H1 (cell line): Measurements from ENCODE around the gene INAFM1.

Source experiments
- CREB1 ChIP-seq: IDR thresholded peaks from 2 replicates; pipeline ENCODE4 v1.6.1; 2012; ENCODE audit warnings: inconsistent platforms
- EP300 ChIP-seq, 2 experiments: IDR thresholded peaks; 1 replicate in 1 of 2; 2 replicates in 1 of 2; pipeline ENCODE4 v1.6.1; 2011 to 2012; ENCODE audit warnings: low read depth in 2 of 2, low read length in 2 of 2, mild to moderate bottlenecking in 2 of 2, borderline replicate concordance in 1 of 2, inconsistent platforms in 1 of 2, moderate library complexity in 1 of 2
- EZH2 ChIP-seq: fragments of 200-600 bp; sonication (generic); IDR thresholded peaks from 2 replicates; pipeline ENCODE4 v1.7.1; 2012; ENCODE audit warnings: low read depth, mild to moderate bottlenecking, moderate library complexity, low read length, inconsistent platforms; ENCODE audit not compliant: severe bottlenecking
- POLR2AphosphoS5 ChIP-seq: IDR thresholded peaks from 2 replicates; pipeline ENCODE4 v1.6.1; 2011; ENCODE audit warnings: low read depth, low read length
- RAD21 ChIP-seq, 2 experiments: IDR thresholded peaks in 1 of 2; conservative IDR thresholded peaks in 1 of 2; 2 replicates each; pipeline ENCODE4 v1.6.1; 2011; ENCODE audit warnings: low read depth in 2 of 2, low read length in 2 of 2, improper control_type of control experiment in 1 of 2, inconsistent platforms in 1 of 2, mild to moderate bottlenecking in 1 of 2, moderate library complexity in 1 of 2
- RXRA ChIP-seq: IDR thresholded peaks from 2 replicates; pipeline ENCODE4 v1.6.1; 2011; ENCODE audit warnings: low read depth, mild to moderate bottlenecking, low read length, moderate library complexity; ENCODE audit not compliant: insufficient read depth
- TF ChIP-seq, protein P1 (sequence below), 3 experiments: IDR thresholded peaks; 1 replicate in 2 of 3; 2 replicates in 1 of 3; pipeline versions ENCODE4 v1.5.1 to v1.6.1; 2011; ENCODE audit warnings: low read length in 3 of 3, mild to moderate bottlenecking in 3 of 3, inconsistent platforms in 2 of 3, low read depth in 1 of 3, moderate library complexity in 1 of 3; ENCODE audit not compliant: insufficient read depth in 1 of 3; ENCODE audit errors: control extremely low read depth in 1 of 3

DNA sequence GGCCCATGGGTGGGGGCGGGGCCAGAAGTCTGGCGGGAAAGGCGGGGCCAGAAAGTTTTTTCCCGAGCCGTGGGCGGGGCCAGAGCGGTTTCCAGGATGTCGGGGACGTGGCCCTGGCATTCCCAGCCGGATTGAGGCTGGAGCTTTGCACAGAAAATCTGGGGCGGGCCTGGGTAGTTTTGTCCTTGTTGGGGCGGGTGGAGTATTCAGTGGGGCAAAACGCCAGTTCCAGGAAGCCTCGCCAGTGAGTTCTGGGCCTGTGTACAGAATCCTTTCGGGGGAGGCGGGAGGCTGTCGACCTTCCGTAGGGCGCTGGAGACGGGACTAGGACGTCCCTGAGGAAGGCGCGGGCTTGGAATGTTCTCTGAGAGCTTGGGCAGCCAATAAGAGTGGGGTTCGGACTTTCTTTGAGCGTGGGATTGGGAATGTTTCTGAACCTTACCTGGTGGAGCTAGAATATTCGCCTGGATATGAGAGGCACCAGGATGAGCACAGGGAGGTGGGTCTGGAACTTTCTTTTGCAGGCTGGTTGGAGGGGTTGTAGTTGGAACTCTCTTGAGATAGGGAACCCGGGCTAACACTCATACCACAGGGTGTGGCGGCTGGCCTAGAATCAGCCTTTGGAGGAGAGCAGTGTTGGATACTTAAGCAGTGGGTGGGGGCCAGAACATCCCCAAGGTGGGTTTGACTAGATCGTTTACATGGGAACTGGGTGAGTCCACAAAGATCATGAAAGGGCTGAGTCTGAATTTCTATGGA, 17.1 kb upstream of the INAFM1 start:
- TF ChIP-seq CREB1, result no peak
- TF ChIP-seq POLR2AphosphoS5, result peak; percentile 56
- TF ChIP-seq EP300 (IDR thresholded peaks at IDR 0.05; ENCODE audit: borderline replicate concordance in 1 of 2, low read depth in 2 of 2, low read length in 2 of 2), result no peak
- TF ChIP-seq, protein P1, sequence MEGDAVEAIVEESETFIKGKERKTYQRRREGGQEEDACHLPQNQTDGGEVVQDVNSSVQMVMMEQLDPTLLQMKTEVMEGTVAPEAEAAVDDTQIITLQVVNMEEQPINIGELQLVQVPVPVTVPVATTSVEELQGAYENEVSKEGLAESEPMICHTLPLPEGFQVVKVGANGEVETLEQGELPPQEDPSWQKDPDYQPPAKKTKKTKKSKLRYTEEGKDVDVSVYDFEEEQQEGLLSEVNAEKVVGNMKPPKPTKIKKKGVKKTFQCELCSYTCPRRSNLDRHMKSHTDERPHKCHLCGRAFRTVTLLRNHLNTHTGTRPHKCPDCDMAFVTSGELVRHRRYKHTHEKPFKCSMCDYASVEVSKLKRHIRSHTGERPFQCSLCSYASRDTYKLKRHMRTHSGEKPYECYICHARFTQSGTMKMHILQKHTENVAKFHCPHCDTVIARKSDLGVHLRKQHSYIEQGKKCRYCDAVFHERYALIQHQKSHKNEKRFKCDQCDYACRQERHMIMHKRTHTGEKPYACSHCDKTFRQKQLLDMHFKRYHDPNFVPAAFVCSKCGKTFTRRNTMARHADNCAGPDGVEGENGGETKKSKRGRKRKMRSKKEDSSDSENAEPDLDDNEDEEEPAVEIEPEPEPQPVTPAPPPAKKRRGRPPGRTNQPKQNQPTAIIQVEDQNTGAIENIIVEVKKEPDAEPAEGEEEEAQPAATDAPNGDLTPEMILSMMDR (IDR thresholded peaks at IDR 0.05; ENCODE audit: control extremely low read depth in 1 of 3, insufficient read depth in 1 of 3, low read depth in 1 of 3, low read length in 3 of 3), result no peak
- no peak for TF ChIP-seq EZH2
- no peak for TF ChIP-seq RXRA
- TF ChIP-seq RAD21 (IDR thresholded peaks at IDR 0.05 in 1 of 2, conservative IDR thresholded peaks at IDR 0.05 in 1 of 2; ENCODE audit: low read depth in 2 of 2, low read length in 2 of 2), result no peak
